ENCODE measurements around the gene TOX2. TPM values are rescaled to one million over a fixed set of nuclear protein-coding genes. Genes with fewer than 3 reads are reported as not detected.

Gene TOX2
- total RNA-seq, 2 donors from 2014 or later, result 8.8 to 52.8 TPM

DNA sequence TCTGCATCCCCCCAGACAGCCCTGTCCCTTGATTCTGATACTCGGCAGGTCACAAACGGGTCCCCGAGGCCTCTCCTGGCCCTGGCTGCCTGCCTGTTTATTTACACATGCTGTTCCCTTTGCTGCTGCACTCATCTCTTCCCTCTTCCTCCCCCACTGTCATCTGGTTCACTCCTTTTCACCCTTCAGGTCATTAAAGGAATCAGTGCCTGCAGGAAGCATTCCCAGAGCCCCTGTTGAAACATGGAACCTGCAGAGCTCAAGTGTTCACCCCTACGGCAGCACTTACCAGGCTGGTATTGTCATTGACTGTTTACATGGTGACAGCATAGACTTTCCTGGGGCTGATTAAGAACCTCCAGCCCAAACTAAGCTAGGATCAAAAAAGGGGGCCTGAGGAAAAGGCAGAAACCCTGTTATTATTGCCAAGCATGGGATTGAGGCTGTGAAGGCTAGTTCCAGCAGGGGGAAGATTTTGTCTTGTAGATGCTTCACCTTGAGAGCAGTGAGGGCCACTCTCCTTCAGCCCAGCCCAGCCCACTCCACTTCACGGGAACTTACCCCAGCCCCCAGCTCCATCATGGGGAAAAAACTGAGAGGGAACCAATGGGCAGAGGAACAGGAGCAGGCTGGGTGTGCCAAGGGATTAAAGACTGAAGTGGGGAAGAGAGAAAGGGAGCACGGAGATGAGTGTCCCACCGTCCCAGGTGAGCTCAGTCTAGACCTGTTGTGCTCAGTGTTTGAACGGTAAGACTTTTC is 199.1 kb downstream of the TOX2 start:
- H3K4me3 ChIP-seq, result no peak overlapping the region
- no peaks in the 10 kb centered on the region for H3K4me1 ChIP-seq (replicated peaks)
- H3K9me3 ChIP-seq, result no peaks in the 10 kb centered on the region
- no peak overlapping the region for H3K27ac ChIP-seq
- DNase-seq (ENCODE audit: low spot score), result no peak
- H3K27me3 ChIP-seq (replicated peaks; ENCODE audit: insufficient read depth), result no peaks in the 10 kb centered on the region
- intact Hi-C loops (cut with DNase I), result loop anchor here (5.0 to 10.0 kb wide), 2 partner anchors 199 to 659 kb away; partner anchors contain the start of genes FITM2 and SRSF6
- H3K36me3 ChIP-seq, result no peaks in the 10 kb centered on the region
- WGBS, result 63% methylated on average over 8 of the region's 8 CpGs
- TF ChIP-seq POLR2AphosphoS5 (IDR thresholded peaks at IDR 0.05), result no peak

DNA sequence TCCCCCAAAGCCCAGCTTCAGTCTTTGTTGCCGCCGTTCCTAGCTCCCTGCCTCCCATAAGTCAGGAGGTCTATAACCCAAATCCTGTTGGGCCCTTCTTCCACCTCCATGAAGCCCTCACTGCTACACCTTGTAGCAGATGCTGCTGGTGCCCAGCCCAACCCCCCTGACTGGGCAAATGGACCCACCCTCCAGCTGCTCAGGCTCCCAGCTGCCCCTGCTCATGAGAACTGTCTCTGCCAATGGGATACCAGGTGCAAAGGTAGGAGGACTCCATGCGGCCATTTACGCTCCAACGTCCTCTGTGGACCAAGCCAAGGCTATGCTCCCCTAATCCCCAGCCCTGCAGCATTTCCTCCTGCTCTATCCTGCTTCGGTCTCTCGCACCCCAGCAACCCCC is 200.5 kb downstream of the TOX2 start:
- Histone ChIP-seq H3K27ac (no peak overlapping the region), H3K4me3 (no peak overlapping the region), H3K4me1 (replicated peaks) (no peaks in the 10 kb centered on the region), H3K27me3 (replicated peaks; ENCODE audit: insufficient read depth) (no peaks in the 10 kb centered on the region), H3K36me3 (no peaks in the 10 kb centered on the region), H3K9me3 (no peaks in the 10 kb centered on the region)
- DNase-seq (ENCODE audit: low spot score), result no peak
- no peak for TF ChIP-seq POLR2A (IDR thresholded peaks at IDR 0.05)
- TF ChIP-seq, protein P1, sequence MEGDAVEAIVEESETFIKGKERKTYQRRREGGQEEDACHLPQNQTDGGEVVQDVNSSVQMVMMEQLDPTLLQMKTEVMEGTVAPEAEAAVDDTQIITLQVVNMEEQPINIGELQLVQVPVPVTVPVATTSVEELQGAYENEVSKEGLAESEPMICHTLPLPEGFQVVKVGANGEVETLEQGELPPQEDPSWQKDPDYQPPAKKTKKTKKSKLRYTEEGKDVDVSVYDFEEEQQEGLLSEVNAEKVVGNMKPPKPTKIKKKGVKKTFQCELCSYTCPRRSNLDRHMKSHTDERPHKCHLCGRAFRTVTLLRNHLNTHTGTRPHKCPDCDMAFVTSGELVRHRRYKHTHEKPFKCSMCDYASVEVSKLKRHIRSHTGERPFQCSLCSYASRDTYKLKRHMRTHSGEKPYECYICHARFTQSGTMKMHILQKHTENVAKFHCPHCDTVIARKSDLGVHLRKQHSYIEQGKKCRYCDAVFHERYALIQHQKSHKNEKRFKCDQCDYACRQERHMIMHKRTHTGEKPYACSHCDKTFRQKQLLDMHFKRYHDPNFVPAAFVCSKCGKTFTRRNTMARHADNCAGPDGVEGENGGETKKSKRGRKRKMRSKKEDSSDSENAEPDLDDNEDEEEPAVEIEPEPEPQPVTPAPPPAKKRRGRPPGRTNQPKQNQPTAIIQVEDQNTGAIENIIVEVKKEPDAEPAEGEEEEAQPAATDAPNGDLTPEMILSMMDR (IDR thresholded peaks at IDR 0.05), result no peak
- no peak for TF ChIP-seq POLR2AphosphoS5 (IDR thresholded peaks at IDR 0.05)
- intact Hi-C loops (cut with DNase I), result loop anchor here (10.0 kb wide), 1 partner anchor 660 kb away; the partner anchor contains the start of gene SRSF6
- 88% methylated on average over 7 of the region's 7 CpGs for WGBS

DNA sequence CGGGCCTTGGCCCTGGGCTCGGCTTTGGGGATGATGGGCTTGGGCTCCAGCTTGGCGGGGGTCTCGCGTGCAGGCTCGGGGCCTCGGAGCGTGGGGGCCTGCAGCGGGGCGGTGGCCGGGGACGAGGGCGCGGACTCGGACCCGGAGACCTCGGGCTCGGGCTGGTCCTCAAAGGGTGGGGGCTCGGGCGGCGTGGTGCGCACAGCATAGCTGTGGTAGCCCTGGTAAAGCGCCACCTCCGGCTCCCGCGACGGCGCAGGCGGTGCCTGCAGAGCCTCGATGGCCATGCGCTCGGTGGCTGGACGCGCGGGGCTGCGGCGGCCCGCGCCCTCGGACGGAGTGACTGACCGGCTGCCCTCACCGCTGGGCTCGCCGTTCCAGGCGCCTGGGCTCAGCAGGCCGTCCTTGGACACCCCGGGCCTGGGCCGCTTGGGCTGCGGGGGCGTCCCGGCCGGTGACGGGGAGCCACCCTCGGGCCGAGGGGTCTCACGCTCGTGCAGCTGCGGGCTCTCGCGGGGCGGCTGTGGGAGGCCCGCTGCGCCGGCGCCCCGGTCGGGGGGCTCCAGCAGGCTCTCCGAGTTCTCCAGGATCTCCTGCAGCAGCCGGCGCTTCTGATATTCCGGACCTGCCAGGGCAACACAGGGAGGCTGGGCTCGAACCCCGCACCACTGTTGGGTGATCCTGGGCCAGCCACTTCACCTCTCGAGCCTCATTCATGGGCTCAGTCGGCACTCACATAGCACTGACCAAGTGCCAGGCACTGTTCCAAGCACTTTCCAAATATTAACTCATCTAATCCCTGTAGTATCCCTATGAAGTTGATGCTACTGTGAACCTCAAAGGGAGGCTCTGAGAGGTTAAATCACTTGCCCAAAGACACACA is 201.4 kb downstream of the TOX2 start:
- Histone ChIP-seq H3K36me3 (no peaks in the 10 kb centered on the region), H3K27ac (no peak overlapping the region), H3K9me3 (no peaks in the 10 kb centered on the region), H3K4me3 (no peak overlapping the region), H3K4me1 (replicated peaks) (no peaks in the 10 kb centered on the region), H3K27me3 (replicated peaks; ENCODE audit: insufficient read depth) (no peaks in the 10 kb centered on the region)
- TF ChIP-seq, protein P1 (IDR thresholded peaks at IDR 0.05), result no peak
- TF ChIP-seq POLR2AphosphoS5 (IDR thresholded peaks at IDR 0.05), result no peak
- no peak for TF ChIP-seq POLR2A (IDR thresholded peaks at IDR 0.05)
- 42% methylated on average over 32 of the region's 76 CpGs for WGBS
- intact Hi-C loops (cut with DNase I), result loop anchor here (2.0 to 10.0 kb wide), 2 partner anchors 71 to 661 kb away; partner anchors contain the start of genes JPH2 and SRSF6
- DNase-seq (ENCODE audit: low spot score), result no peak

DNA sequence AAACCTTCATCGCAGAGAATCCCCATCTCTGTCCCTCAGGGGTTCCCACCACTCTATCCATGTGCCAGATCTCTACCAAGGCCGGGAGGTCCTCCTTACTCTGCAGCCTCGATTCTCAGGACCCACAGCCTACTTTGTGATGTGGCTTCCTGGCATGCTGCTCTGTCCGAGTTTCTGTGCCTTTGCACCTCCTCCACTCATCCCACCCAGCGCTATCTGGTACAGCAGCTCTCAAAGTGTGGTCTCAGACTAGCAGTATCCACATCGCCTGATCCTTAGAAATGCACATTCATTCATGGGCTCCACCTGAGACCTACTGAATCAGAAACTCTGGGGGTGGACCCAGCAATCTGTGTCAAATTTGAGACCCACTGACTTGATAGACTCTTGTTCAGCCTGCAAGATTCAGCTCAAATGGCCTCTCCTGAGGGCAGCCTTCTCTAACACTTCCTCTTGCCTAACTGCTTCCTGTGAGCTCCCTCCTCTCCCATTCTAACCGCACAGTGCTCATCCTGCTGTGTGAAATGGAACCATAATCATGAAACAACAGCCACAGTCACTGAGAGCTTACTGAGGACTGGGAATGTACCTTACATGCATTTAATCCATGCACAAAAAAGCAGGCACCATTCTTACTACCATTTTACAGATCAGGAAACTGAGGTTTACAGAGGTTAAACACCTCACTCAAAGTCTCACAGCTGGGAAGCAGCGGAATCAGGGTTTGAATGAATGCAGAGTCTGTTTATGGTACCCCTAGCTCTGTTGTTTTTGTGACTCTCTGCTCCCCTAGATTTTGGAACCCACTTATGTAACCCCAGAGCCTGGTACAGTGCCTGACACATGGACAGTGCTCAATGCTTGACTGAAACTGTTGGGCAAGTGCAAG is 202.9 kb downstream of the TOX2 start:
- no peaks in the 10 kb centered on the region for H3K9me3 ChIP-seq
- 86% methylated on average over 8 of the region's 8 CpGs for WGBS
- no peak overlapping the region for H3K4me3 ChIP-seq
- intact Hi-C loops (cut with DNase I), result loop anchor here (2.0 to 10.0 kb wide), 2 partner anchors 69 to 663 kb away; partner anchors contain the start of genes JPH2 and SRSF6
- no peak for DNase-seq (ENCODE audit: low spot score)
- H3K4me1 ChIP-seq (replicated peaks), result no peaks in the 10 kb centered on the region
- TF ChIP-seq, protein P1 (IDR thresholded peaks at IDR 0.05), result no peak
- no peak for TF ChIP-seq POLR2A (IDR thresholded peaks at IDR 0.05)
- TF ChIP-seq POLR2AphosphoS5 (IDR thresholded peaks at IDR 0.05), result no peak
- H3K27me3 ChIP-seq (replicated peaks; ENCODE audit: insufficient read depth), result no peaks in the 10 kb centered on the region
- H3K36me3 ChIP-seq, result no peaks in the 10 kb centered on the region
- no peak overlapping the region for H3K27ac ChIP-seq

All from prostate gland (tissue), 2 donors.